HCT116 (cell line): ENCODE results near the gene ADARB1. TPM values are rescaled to one million over a fixed set of nuclear protein-coding genes. Genes with fewer than 3 reads are reported as not detected.

Experiments used
- ATAC-seq: fragments of 200-7000 bp; cut with Tn5 transposase; 2 replicates; pipeline ENCODE4 v1.9.1; 2020; ENCODE audit warnings: mild to moderate bottlenecking, moderate library complexity
- BruUV-seq: library from RNA; stranded (reverse); fragments of 400-500 nt; replicated peaks from 2 replicates; lab custom pipeline; 2021; lab: Mats Ljungman, UMichigan
- CTCF ChIA-PET: fragments of 300-600 bp; sonication (Branson Sonifier 250); formaldehyde crosslinking; loops from one replicate; lab custom pipeline; 2021; ENCODE audit warnings: antibody characterized with exemption; lab: Charles Lee
- POLR2A ChIA-PET: fragments of 300-600, 350-600 bp; sonication (Branson Sonifier 250); formaldehyde crosslinking; loops from one replicate; lab custom pipeline; 2021; ENCODE audit warnings: antibody characterized with exemption; lab: Charles Lee
- RAD21 ChIA-PET, 2 experiments: fragments of 300-600 bp; sonication (Branson Sonifier 250); formaldehyde crosslinking; loops; one replicate each; lab custom pipeline; 2023; ENCODE audit warnings: low total read pairs in 2 of 2; ENCODE audit not compliant: uncharacterized antibody in 2 of 2, unreplicated experiment in 2 of 2, low non-redundant PET in 1 of 2; lab: Charles Lee
- DNase-seq: peaks from one replicate; pipeline ENCODE4 v3.0.0-alpha.2; 2010; ENCODE audit warnings: low read depth, low spot score
- H2AFZ ChIP-seq: fragments of 200-600 bp; shearing (Covaris generic), sonication (generic); 2 replicates; pipeline ENCODE4 v1.6.1; 2017; ENCODE audit warnings: low read depth, mixed run types, mixed read lengths, antibody characterized with exemption, low read length; ENCODE audit not compliant: poor library complexity, severe bottlenecking
- H3K27ac ChIP-seq: 2 replicates; pipeline ENCODE4 v1.5.1; 2012; ENCODE audit warnings: low read depth, low read length
- H3K27me3 ChIP-seq: fragments of 200-600 bp; sonication (generic); 2 replicates; pipeline ENCODE4 v1.6.1; 2016; ENCODE audit warnings: mixed run types, low read length, mixed read lengths; ENCODE audit not compliant: insufficient read depth
- H3K36me3 ChIP-seq, 2 experiments: fragments of 200-500 bp in 1 of 2; fragments of 200-600 bp in 1 of 2; sonication (Bioruptor generic) in 1 of 2; sonication (generic) in 1 of 2; 2 replicates each; pipeline versions ENCODE4 v1.5.1 to v1.6.1; 2014 to 2016; ENCODE audit warnings: low read length in 2 of 2, inconsistent platforms in 1 of 2, mixed read lengths in 1 of 2, mixed run types in 1 of 2; ENCODE audit not compliant: insufficient read depth in 2 of 2, control insufficient read depth in 1 of 2
- H3K4me1 ChIP-seq, 2 experiments: fragments of 200-600 bp in 1 of 2; sonication (generic) in 1 of 2; 2 replicates each; pipeline versions ENCODE4 v1.5.1 to v1.6.1; 2012 to 2017; ENCODE audit warnings: low read length in 2 of 2, inconsistent platforms in 1 of 2, mild to moderate bottlenecking in 1 of 2, mixed read lengths in 1 of 2, mixed run types in 1 of 2, moderate library complexity in 1 of 2; ENCODE audit not compliant: insufficient read depth in 2 of 2, control insufficient read depth in 1 of 2
- H3K4me2 ChIP-seq: fragments of 200-600 bp; sonication (generic); 2 replicates; pipeline ENCODE4 v1.6.1; 2017; ENCODE audit warnings: mixed run types, low read length, mixed read lengths
- H3K4me3 ChIP-seq, 2 experiments: fragments of 200-600 bp in 1 of 2; sonication (generic) in 1 of 2; replicated peaks in 1 of 2; 2 replicates each; pipeline ENCODE4 v1.5.1; 2011 to 2016; ENCODE audit warnings: low read length in 2 of 2, control low read depth in 1 of 2, low read depth in 1 of 2, mild to moderate bottlenecking in 1 of 2, mixed read lengths in 1 of 2, mixed run types in 1 of 2
- H3K79me2 ChIP-seq: fragments of 200-600 bp; sonication (generic); 2 replicates; pipeline ENCODE4 v1.6.1; 2017; ENCODE audit warnings: mild to moderate bottlenecking, mixed run types, low read length, moderate library complexity, mixed read lengths; ENCODE audit not compliant: insufficient read depth
- H3K9ac ChIP-seq: fragments of 200-600 bp; sonication (generic); 2 replicates; pipeline ENCODE4 v1.6.1; 2016; ENCODE audit warnings: low read length, mixed read lengths
- H3K9me2 ChIP-seq: fragments of 200-600 bp; sonication (generic), shearing (Covaris generic); 2 replicates; pipeline ENCODE4 v1.6.1; 2017; ENCODE audit warnings: mixed run types, mild to moderate bottlenecking, moderate library complexity; ENCODE audit not compliant: insufficient read depth
- H3K9me3 ChIP-seq, 2 experiments: fragments of 200-500 bp in 1 of 2; fragments of 200-600 bp in 1 of 2; sonication (Bioruptor generic) in 1 of 2; sonication (generic) in 1 of 2; 2 replicates each; pipeline ENCODE4 v1.6.1; 2014 to 2017; ENCODE audit warnings: low read length in 2 of 2, mixed read lengths in 2 of 2, inconsistent platforms in 1 of 2, low read depth in 1 of 2, mild to moderate bottlenecking in 1 of 2, mixed run types in 1 of 2, moderate library complexity in 1 of 2; ENCODE audit not compliant: control insufficient read depth in 1 of 2, insufficient read depth in 1 of 2
- H4K20me1 ChIP-seq: fragments of 200-600 bp; sonication (generic), shearing (Covaris generic); 2 replicates; pipeline ENCODE4 v1.6.1; 2017; ENCODE audit warnings: mixed run types, mild to moderate bottlenecking, moderate library complexity; ENCODE audit not compliant: insufficient read depth
- CBX3 ChIP-seq: IDR thresholded peaks from 2 replicates; pipeline ENCODE4 v1.6.1; 2012; ENCODE audit warnings: low read depth
- CEBPB ChIP-seq: IDR thresholded peaks from 2 replicates; pipeline ENCODE4 v1.6.1; 2012; ENCODE audit warnings: low read depth
- CTCF ChIP-seq, 3 experiments: fragments of 200-600 bp in 1 of 3; sonication (generic) in 1 of 3; IDR thresholded peaks in 2 of 3; conservative IDR thresholded peaks in 1 of 3; 2 replicates each; pipeline ENCODE4 v1.5.1; 2012 to 2017; ENCODE audit warnings: low read depth in 2 of 3, low read length in 2 of 3, antibody characterized with exemption in 1 of 3, borderline replicate concordance in 1 of 3, control low read depth in 1 of 3, mild to moderate bottlenecking in 1 of 3, mixed read lengths in 1 of 3, mixed run types in 1 of 3, moderate library complexity in 1 of 3; ENCODE audit not compliant: insufficient read depth in 1 of 3
- EGR1 ChIP-seq: IDR thresholded peaks from 2 replicates; pipeline ENCODE4 v1.6.1; 2012; ENCODE audit warnings: low read depth
- ELF1 ChIP-seq: IDR thresholded peaks from 2 replicates; pipeline ENCODE4 v1.6.1; 2012; ENCODE audit warnings: low read depth, borderline replicate concordance
- EZH2 ChIP-seq: fragments of 200-600 bp; sonication (generic); IDR thresholded peaks from 2 replicates; pipeline ENCODE4 v1.6.1; 2017; ENCODE audit warnings: antibody characterized with exemption, mixed run types
- EZH2phosphoT487 ChIP-seq: fragments of 200-600 bp; IDR thresholded peaks from 2 replicates; pipeline ENCODE4 v1.6.1; 2018; ENCODE audit warnings: antibody characterized with exemption, borderline replicate concordance
- JUND ChIP-seq: IDR thresholded peaks from 2 replicates; pipeline ENCODE4 v1.6.1; 2012
- RAD21 ChIP-seq: IDR thresholded peaks from 2 replicates; pipeline ENCODE4 v1.6.1; 2012; ENCODE audit warnings: low read depth, mild to moderate bottlenecking
- REST ChIP-seq: IDR thresholded peaks from 2 replicates; pipeline ENCODE4 v1.6.1; 2012; ENCODE audit warnings: low read depth
- SIN3A ChIP-seq: IDR thresholded peaks from 2 replicates; pipeline ENCODE4 v1.6.1; 2012; ENCODE audit warnings: low read depth
- SP1 ChIP-seq: IDR thresholded peaks from 2 replicates; pipeline ENCODE4 v1.6.1; 2012; ENCODE audit warnings: low read depth
- TCF7L2 ChIP-seq: IDR thresholded peaks from 2 replicates; pipeline ENCODE4 v1.7.0; 2011; ENCODE audit warnings: borderline replicate concordance, inconsistent platforms; ENCODE audit not compliant: insufficient read depth, insufficient read length; ENCODE audit errors: extremely low read depth
- YY1 ChIP-seq: IDR thresholded peaks from 2 replicates; pipeline ENCODE4 v1.6.1; 2011; ENCODE audit warnings: low read length, low read depth, moderate library complexity, mild to moderate bottlenecking; ENCODE audit not compliant: insufficient replicate concordance; ENCODE audit errors: extremely low read depth
- ZBTB33 ChIP-seq: IDR thresholded peaks from 2 replicates; pipeline ENCODE4 v1.6.1; 2011; ENCODE audit warnings: mild to moderate bottlenecking, low read length, moderate library complexity; ENCODE audit not compliant: insufficient replicate concordance; ENCODE audit errors: extremely low read depth
- ZFX ChIP-seq: fragments of 450-650 bp; IDR thresholded peaks from 2 replicates; pipeline ENCODE4 v1.6.1; 2017
- ZNF274 ChIP-seq: fragments of 200-500 bp; sonication (Bioruptor generic); IDR thresholded peaks from 2 replicates; pipeline ENCODE4 v1.6.1; 2014; ENCODE audit warnings: mild to moderate bottlenecking, low read depth, low read length, inconsistent platforms
- intact Hi-C: fragments of 100-400 bp; cut with micrococcal nuclease; formaldehyde crosslinking; loops from 2 replicates; pipeline ENCODE4 v1.10.0; 2022
- total RNA-seq: library from RNA; stranded (reverse); gene quantifications from one replicate; pipeline ENCODE4 v1.2.1, GENCODE V29; 2021; ENCODE audit not compliant: unreplicated experiment

ADARB1 gene
- total RNA-seq, 1 experiment from 2014 or later = 13.5 TPM

- Histone ChIP-seq H3K27me3 (no peaks in the 10 kb centered on the region), H3K27ac (no peak overlapping the region), H3K9ac (no peak overlapping the region), H4K20me1 (no peaks in the 10 kb centered on the region), H3K9me2 (no peaks in the 10 kb centered on the region), H3K79me2 (no peaks in the 10 kb centered on the region), H2AFZ (no peak overlapping the region)
- ChIA-PET POLR2A (interaction anchor here (1.0 kb wide), 1 partner anchor 180 kb away, joined by 3 read pairs; no protein-coding TSS in a partner anchor), CTCF (interaction anchor here (0.9 to 7.0 kb wide), 14 partner anchors 8 to 237 kb away, joined by 3 to 120 read pairs (median 8); no protein-coding TSS in a partner anchor), RAD21 (interaction anchor here in 1 of 2 experiments (1.0 kb wide), 1 partner anchor 179 kb away, joined by 4 read pairs; no protein-coding TSS in a partner anchor)
- ATAC-seq (peak; percentile 50), DNase-seq (no peak)
- intact Hi-C loops = no loop called here
- BruUV-seq = no TSS peak
- TF ChIP-seq EGR1 = no peak
- no peak for TF ChIP-seq CTCF (IDR thresholded peaks at IDR 0.05 in 2 of 3, conservative IDR thresholded peaks at IDR 0.05 in 1 of 3; ENCODE audit: borderline replicate concordance in 1 of 3, insufficient read depth in 1 of 3, low read depth in 2 of 3, low read length in 2 of 3)
- TF ChIP-seq EZH2phosphoT487 = no peak
- TF ChIP-seq CEBPB = no peak
- no peak for TF ChIP-seq CBX3
- no peak for TF ChIP-seq REST
- TF ChIP-seq TCF7L2 = no peak
- TF ChIP-seq SIN3A = no peak
- TF ChIP-seq EZH2 = no peak
- no peak for TF ChIP-seq YY1
- no peak for TF ChIP-seq ZFX
- no peak for TF ChIP-seq JUND
- no peak for TF ChIP-seq ZNF274
- TF ChIP-seq RAD21 = no peak
- no peak for TF ChIP-seq ZBTB33
- no peak for TF ChIP-seq ELF1
- TF ChIP-seq SP1 = no peak
- TF ChIP-seq, all 23 proteins: peak for 0
- Histone ChIP-seq H3K4me3 (no peak overlapping the region), H3K4me2 (peak overlapping the region; percentile 56; the same call in 1 of the 2 replicates), H3K4me1 (peaks cover 15 to 19% of the 10 kb centered on the region in 2 experiments), H3K36me3 (no peaks in the 10 kb centered on the region), H3K9me3 (no peaks in the 10 kb centered on the region)
These were observed 55.0 kb downstream of the ADARB1 start for GRCh38 chr21:45129189-45129923.
